SH-SY5Y (cell line): ENCODE data around the gene TBXAS1.

Experiments used
- GATA2 ChIP-seq: IDR thresholded peaks from 2 replicates; pipeline ENCODE4 v1.6.1; 2011; ENCODE audit warnings: mild to moderate bottlenecking, low read depth, low read length
- GATA3 ChIP-seq: IDR thresholded peaks from 2 replicates; pipeline ENCODE4 v1.6.1; 2011; ENCODE audit warnings: low read depth, mild to moderate bottlenecking, low read length, moderate library complexity

DNA sequence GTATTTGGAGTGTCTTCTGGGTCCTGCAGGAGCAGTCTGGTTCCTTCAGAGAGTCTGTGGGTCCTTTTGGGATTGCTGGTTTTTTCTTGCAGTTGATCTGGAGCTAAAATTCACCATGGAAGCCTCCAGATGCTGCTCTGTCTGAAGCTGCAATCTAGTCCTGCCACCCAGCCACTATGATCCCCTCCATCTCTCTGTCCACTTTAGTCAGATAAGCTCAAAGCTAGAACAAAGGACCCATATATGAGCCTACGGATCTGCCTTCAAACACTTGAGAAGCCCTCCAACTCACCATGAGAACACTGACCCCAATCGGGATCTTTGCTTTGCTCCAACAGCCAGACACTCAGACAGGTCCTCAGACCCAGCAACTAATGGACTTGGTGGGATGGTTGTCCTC lies 618 bp upstream of the TBXAS1 start:
- TF ChIP-seq GATA3, result no peak
- TF ChIP-seq GATA2, result no peak
